HepG2 (cell line): ENCODE data around the gene PYCR2. TPM values are rescaled to one million over a fixed set of nuclear protein-coding genes. Genes with fewer than 3 reads are reported as not detected.
A peak's percentile ranks its signal among the peaks of the same experiment; 100 is the strongest.

ENCODE experiments used
- GTF2F1 ChIP-seq: fragments of 150-350 bp; IDR thresholded peaks from 2 replicates; pipeline ENCODE4 v1.6.1; 2014; ENCODE audit warnings: low read length
- HDAC2 ChIP-seq: sonication (generic); formaldehyde crosslinking; IDR thresholded peaks from 2 replicates; pipeline ENCODE4 v1.4.0; 2020; ENCODE audit warnings: missing genetic modification reagents
- JDP2 ChIP-seq: sonication (generic); formaldehyde crosslinking; IDR thresholded peaks from 2 replicates; pipeline ENCODE4 v1.8.1; 2022; ENCODE audit warnings: missing genetic modification reagents, borderline replicate concordance
- KDM5A ChIP-seq: fragments of 200-600 bp; sonication (generic); IDR thresholded peaks from 2 replicates; pipeline ENCODE4 v1.7.0; 2018; ENCODE audit warnings: antibody characterized with exemption, mild to moderate bottlenecking, low read length, borderline replicate concordance
- MEIS2 ChIP-seq: sonication (generic); formaldehyde crosslinking; IDR thresholded peaks from 2 replicates; pipeline ENCODE4 v1.9.0; 2021; ENCODE audit warnings: mild to moderate bottlenecking, missing genetic modification reagents
- NFKB2 ChIP-seq: sonication (generic); formaldehyde crosslinking; IDR thresholded peaks from 2 replicates; pipeline ENCODE4 v1.4.0; 2020; ENCODE audit warnings: missing genetic modification reagents, borderline replicate concordance
- STAG1 ChIP-seq: sonication (generic); formaldehyde crosslinking; IDR thresholded peaks from 2 replicates; pipeline ENCODE4 v1.4.0; 2020; ENCODE audit warnings: missing genetic modification reagents
- ZNF781 ChIP-seq: sonication (generic); formaldehyde crosslinking; IDR thresholded peaks from 2 replicates; pipeline ENCODE4 v1.5.1; 2020; ENCODE audit warnings: borderline replicate concordance, mild to moderate bottlenecking, missing genetic modification reagents; ENCODE audit errors: not compliant biosample characterization
- polyA plus RNA-seq, 8 experiments: library from polyadenylated mRNA; depleted of rRNA in 3 of 8; stranded (reverse) in 7 of 8; unstranded in 1 of 8; fragments of >200 nt; fragmentation: Illumina TruSeq in 4 of 8; extraction: Trizol in 4 of 8; gene quantifications; 2 replicates each; pipeline versions ENCODE4 v1.2.1 to v1.2.3, GENCODE V29; 2011 to 2016; ENCODE audit warnings: low read depth in 4 of 8, missing spikeins in 1 of 8, mixed read lengths in 1 of 8; ENCODE audit not compliant: insufficient read depth in 1 of 8
- total RNA-seq, 5 experiments: library from RNA; depleted of rRNA; stranded (reverse); fragments of >200 nt; fragmentation: Illumina TruSeq; extraction: Trizol; gene quantifications; 2 replicates each; pipeline ENCODE4 v1.2.3, GENCODE V29; 2016; ENCODE audit warnings: low read depth in 1 of 5
- TF ChIP-seq, protein P1 (sequence below): sonication (generic); formaldehyde crosslinking; IDR thresholded peaks from 2 replicates; pipeline ENCODE4 v1.5.1; 2020; ENCODE audit warnings: mild to moderate bottlenecking, missing genetic modification reagents, moderate library complexity
- TF ChIP-seq, protein P2 (sequence below): sonication (generic); formaldehyde crosslinking; IDR thresholded peaks from 2 replicates; pipeline ENCODE4 v1.4.0; 2020; ENCODE audit warnings: missing genetic modification reagents, borderline replicate concordance
- TF ChIP-seq, protein P3 (sequence below): sonication (generic); formaldehyde crosslinking; IDR thresholded peaks from 2 replicates; pipeline ENCODE4 v1.4.0; 2020; ENCODE audit warnings: missing genetic modification reagents
- TF ChIP-seq, protein P4 (sequence below): sonication (generic); formaldehyde crosslinking; IDR thresholded peaks from 2 replicates; pipeline ENCODE4 v1.9.0; 2021; ENCODE audit warnings: missing genetic modification reagents, mild to moderate bottlenecking, borderline replicate concordance
- TF ChIP-seq, protein P5 (sequence below): IDR thresholded peaks from 2 replicates; pipeline ENCODE4 v1.6.1; 2018; ENCODE audit warnings: missing genetic modification reagents
- TF ChIP-seq, protein P6 (sequence below), 2 experiments: sonication (generic) in 1 of 2; formaldehyde crosslinking in 1 of 2; IDR thresholded peaks; 2 replicates each; pipeline versions ENCODE4 v1.5.1 to v1.6.1; 2011 to 2020; ENCODE audit warnings: borderline replicate concordance in 1 of 2, low read depth in 1 of 2, low read length in 1 of 2, mild to moderate bottlenecking in 1 of 2, missing genetic modification reagents in 1 of 2, moderate library complexity in 1 of 2

PYCR2 gene
- total and polyA plus RNA-seq, 2 of the 13 experiments (the other 11 are each of a cell fraction or from before 2014, with no cell fraction given) = 47.2 to 47.8 TPM

DNA sequence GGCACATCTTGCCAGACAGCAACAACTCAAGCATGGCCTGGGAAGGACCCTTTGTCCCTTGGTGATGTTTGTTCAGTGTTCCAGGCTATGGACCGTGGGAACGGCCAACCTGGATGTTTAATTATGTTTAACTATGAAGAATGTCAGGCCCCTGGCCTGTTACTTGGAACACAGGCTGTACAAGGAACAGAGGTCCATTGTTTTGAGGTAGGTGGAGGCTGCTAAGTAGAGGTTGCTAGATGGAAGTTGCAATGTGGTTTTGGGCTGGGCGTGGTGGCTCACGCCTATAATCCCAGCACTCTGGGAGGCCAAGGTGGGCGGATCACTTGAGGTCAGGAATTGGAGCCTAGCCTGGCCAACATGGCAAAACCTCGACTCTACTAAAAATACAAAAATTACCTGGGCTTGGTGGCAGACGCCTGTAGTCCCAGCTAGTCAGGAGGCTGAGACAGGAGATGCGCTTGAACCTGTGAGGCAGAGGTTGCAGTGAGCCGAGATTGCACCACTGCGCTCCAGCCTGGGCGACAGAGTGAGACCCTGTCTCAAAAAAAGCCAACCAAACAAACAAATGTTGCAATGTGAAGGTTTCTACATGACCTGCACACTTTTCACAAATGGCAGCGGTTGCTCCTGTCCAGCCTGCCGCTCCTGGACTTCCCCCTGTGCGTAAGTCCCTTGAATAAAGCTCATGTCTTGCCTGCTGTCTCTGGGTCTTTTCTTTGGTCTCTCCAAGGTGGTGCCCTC, 32.6 kb downstream of the PYCR2 start (continued):
- TF ChIP-seq, protein P1, sequence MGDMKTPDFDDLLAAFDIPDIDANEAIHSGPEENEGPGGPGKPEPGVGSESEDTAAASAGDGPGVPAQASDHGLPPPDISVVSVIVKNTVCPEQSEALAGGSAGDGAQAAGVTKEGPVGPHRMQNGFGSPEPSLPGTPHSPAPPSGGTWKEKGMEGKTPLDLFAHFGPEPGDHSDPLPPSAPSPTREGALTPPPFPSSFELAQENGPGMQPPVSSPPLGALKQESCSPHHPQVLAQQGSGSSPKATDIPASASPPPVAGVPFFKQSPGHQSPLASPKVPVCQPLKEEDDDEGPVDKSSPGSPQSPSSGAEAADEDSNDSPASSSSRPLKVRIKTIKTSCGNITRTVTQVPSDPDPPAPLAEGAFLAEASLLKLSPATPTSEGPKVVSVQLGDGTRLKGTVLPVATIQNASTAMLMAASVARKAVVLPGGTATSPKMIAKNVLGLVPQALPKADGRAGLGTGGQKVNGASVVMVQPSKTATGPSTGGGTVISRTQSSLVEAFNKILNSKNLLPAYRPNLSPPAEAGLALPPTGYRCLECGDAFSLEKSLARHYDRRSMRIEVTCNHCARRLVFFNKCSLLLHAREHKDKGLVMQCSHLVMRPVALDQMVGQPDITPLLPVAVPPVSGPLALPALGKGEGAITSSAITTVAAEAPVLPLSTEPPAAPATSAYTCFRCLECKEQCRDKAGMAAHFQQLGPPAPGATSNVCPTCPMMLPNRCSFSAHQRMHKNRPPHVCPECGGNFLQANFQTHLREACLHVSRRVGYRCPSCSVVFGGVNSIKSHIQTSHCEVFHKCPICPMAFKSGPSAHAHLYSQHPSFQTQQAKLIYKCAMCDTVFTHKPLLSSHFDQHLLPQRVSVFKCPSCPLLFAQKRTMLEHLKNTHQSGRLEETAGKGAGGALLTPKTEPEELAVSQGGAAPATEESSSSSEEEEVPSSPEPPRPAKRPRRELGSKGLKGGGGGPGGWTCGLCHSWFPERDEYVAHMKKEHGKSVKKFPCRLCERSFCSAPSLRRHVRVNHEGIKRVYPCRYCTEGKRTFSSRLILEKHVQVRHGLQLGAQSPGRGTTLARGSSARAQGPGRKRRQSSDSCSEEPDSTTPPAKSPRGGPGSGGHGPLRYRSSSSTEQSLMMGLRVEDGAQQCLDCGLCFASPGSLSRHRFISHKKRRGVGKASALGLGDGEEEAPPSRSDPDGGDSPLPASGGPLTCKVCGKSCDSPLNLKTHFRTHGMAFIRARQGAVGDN (CRISPR knock-in tag) = no peak
- TF ChIP-seq STAG1 (CRISPR knock-in tag) (no peak), GTF2F1 (no peak), HDAC2 (no peak), KDM5A (no peak), JDP2 (CRISPR knock-in tag) (no peak), NFKB2 (CRISPR knock-in tag) (no peak), ZNF781 (CRISPR knock-in tag) (no peak), MEIS2 (CRISPR knock-in tag) (no peak)
- TF ChIP-seq, protein P2, sequence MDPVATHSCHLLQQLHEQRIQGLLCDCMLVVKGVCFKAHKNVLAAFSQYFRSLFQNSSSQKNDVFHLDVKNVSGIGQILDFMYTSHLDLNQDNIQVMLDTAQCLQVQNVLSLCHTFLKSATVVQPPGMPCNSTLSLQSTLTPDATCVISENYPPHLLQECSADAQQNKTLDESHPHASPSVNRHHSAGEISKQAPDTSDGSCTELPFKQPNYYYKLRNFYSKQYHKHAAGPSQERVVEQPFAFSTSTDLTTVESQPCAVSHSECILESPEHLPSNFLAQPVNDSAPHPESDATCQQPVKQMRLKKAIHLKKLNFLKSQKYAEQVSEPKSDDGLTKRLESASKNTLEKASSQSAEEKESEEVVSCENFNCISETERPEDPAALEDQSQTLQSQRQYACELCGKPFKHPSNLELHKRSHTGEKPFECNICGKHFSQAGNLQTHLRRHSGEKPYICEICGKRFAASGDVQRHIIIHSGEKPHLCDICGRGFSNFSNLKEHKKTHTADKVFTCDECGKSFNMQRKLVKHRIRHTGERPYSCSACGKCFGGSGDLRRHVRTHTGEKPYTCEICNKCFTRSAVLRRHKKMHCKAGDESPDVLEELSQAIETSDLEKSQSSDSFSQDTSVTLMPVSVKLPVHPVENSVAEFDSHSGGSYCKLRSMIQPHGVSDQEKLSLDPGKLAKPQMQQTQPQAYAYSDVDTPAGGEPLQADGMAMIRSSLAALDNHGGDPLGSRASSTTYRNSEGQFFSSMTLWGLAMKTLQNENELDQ (CRISPR knock-in tag) = no peak
- TF ChIP-seq, protein P3, sequence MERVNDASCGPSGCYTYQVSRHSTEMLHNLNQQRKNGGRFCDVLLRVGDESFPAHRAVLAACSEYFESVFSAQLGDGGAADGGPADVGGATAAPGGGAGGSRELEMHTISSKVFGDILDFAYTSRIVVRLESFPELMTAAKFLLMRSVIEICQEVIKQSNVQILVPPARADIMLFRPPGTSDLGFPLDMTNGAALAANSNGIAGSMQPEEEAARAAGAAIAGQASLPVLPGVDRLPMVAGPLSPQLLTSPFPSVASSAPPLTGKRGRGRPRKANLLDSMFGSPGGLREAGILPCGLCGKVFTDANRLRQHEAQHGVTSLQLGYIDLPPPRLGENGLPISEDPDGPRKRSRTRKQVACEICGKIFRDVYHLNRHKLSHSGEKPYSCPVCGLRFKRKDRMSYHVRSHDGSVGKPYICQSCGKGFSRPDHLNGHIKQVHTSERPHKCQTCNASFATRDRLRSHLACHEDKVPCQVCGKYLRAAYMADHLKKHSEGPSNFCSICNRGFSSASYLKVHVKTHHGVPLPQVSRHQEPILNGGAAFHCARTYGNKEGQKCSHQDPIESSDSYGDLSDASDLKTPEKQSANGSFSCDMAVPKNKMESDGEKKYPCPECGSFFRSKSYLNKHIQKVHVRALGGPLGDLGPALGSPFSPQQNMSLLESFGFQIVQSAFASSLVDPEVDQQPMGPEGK (CRISPR knock-in tag) = 0 out of 2 replicates have a peak, but pooled peaks have one; percentile 19
- TF ChIP-seq, protein P4, sequence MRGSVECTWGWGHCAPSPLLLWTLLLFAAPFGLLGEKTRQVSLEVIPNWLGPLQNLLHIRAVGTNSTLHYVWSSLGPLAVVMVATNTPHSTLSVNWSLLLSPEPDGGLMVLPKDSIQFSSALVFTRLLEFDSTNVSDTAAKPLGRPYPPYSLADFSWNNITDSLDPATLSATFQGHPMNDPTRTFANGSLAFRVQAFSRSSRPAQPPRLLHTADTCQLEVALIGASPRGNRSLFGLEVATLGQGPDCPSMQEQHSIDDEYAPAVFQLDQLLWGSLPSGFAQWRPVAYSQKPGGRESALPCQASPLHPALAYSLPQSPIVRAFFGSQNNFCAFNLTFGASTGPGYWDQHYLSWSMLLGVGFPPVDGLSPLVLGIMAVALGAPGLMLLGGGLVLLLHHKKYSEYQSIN (CRISPR knock-in tag) = no peak
- TF ChIP-seq, protein P5, sequence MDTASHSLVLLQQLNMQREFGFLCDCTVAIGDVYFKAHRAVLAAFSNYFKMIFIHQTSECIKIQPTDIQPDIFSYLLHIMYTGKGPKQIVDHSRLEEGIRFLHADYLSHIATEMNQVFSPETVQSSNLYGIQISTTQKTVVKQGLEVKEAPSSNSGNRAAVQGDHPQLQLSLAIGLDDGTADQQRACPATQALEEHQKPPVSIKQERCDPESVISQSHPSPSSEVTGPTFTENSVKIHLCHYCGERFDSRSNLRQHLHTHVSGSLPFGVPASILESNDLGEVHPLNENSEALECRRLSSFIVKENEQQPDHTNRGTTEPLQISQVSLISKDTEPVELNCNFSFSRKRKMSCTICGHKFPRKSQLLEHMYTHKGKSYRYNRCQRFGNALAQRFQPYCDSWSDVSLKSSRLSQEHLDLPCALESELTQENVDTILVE = no peak
- TF ChIP-seq, protein P6, sequence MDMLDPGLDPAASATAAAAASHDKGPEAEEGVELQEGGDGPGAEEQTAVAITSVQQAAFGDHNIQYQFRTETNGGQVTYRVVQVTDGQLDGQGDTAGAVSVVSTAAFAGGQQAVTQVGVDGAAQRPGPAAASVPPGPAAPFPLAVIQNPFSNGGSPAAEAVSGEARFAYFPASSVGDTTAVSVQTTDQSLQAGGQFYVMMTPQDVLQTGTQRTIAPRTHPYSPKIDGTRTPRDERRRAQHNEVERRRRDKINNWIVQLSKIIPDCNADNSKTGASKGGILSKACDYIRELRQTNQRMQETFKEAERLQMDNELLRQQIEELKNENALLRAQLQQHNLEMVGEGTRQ (IDR thresholded peaks at IDR 0.05; ENCODE audit: low read depth, low read length) = no peak
- TF ChIP-seq, protein P6 (CRISPR knock-in tag; IDR thresholded peaks at IDR 0.05; ENCODE audit: borderline replicate concordance) = no peak
